ENCODE data around the gene PLCB4. TPM values are rescaled to one million over a fixed set of nuclear protein-coding genes. Genes with fewer than 3 reads are reported as not detected.

PLCB4 gene
- total RNA-seq, 1 experiment from 2014 or later, result 10.1 TPM

DNA sequence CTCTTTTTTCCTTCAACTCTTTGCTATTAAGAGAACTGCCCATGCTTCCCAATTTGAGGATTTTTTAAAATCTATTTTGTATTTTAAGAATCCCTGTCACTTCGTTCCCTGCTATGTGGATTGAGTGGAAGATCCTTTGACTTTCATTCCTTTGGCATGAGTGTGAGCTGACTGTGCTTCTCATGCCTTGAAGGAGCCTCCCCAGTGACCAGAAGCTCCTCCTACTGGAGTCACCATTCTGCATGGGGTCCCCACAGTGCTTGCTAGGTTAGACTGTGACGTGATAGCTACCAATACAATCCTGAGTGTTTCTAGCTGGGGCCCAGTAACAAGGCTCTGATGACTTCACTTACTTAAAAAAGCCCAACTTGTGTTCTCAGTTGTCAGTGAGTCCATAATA lies 341.1 kb downstream of the PLCB4 start:
- H3K36me3 Mint-ChIP-seq (ENCODE audit: insufficient read depth in 1 of 3, low read depth in 3 of 3), result peaks cover 0 to 9% (median 6%) of the 10 kb centered on the region in 3 experiments
- no peak overlapping the region for H3K4me2 ChIP-seq (ENCODE audit: insufficient read depth, insufficient read length, low read length)
- no peaks in the 10 kb centered on the region for H3K4me1 Mint-ChIP-seq
- no peaks in the 10 kb centered on the region for H3K9me3 Mint-ChIP-seq
- no peak overlapping the region for H2BK12ac ChIP-seq (ENCODE audit: insufficient read length, low read depth, low read length)
- no peaks in the 10 kb centered on the region for H3K9me3 ChIP-seq (ENCODE audit: control insufficient read depth, low read depth, low read length)
- no peaks in the 10 kb centered on the region for H3K27me3 ChIP-seq (ENCODE audit: insufficient read depth, low read length)
- H3K9ac ChIP-seq (ENCODE audit: extremely low read depth, insufficient read length, low read length), result no peak overlapping the region
- H3K79me1 ChIP-seq (ENCODE audit: insufficient read depth, low read depth, low read length, poor library complexity, severe bottlenecking), result no peaks in the 10 kb centered on the region
- H3K27ac Mint-ChIP-seq, result no peak overlapping the region
- no peaks in the 10 kb centered on the region for H3K4me1 ChIP-seq (ENCODE audit: insufficient read depth, low read length)
- H4K20me1 ChIP-seq (ENCODE audit: control insufficient read depth, insufficient read depth, insufficient read length), result no peaks in the 10 kb centered on the region
- H3K23ac ChIP-seq (ENCODE audit: insufficient read length, low read depth, low read length), result no peak overlapping the region
- no peaks in the 10 kb centered on the region for H3K27me3 Mint-ChIP-seq (ENCODE audit: low read depth)
- no peak overlapping the region for H2BK120ac ChIP-seq (ENCODE audit: low read depth, low read length, poor library complexity, severe bottlenecking)
- H4K5ac ChIP-seq (ENCODE audit: insufficient read length, low read depth, low read length), result no peak overlapping the region
- H2BK15ac ChIP-seq (ENCODE audit: low read depth, low read length), result no peak overlapping the region
- no peak overlapping the region for H2AFZ ChIP-seq (ENCODE audit: low read length)
- WGBS (ENCODE audit: extremely low coverage, insufficient read length, low lambda C conversion rate), result no CpG with 5 or more reads among the region's 2 CpGs
- no peak overlapping the region for H3K27ac ChIP-seq (ENCODE audit: insufficient read length, low read depth, low read length)
- DNase-seq, result no peak
- H4K91ac ChIP-seq (ENCODE audit: insufficient read length, low read depth, low read length), result no peak overlapping the region
- H2BK20ac ChIP-seq (ENCODE audit: low read depth, low read length, poor library complexity, severe bottlenecking), result no peak overlapping the region
- H3K4ac ChIP-seq (ENCODE audit: low read depth, low read length), result no peak overlapping the region
- TF ChIP-seq, protein P1, sequence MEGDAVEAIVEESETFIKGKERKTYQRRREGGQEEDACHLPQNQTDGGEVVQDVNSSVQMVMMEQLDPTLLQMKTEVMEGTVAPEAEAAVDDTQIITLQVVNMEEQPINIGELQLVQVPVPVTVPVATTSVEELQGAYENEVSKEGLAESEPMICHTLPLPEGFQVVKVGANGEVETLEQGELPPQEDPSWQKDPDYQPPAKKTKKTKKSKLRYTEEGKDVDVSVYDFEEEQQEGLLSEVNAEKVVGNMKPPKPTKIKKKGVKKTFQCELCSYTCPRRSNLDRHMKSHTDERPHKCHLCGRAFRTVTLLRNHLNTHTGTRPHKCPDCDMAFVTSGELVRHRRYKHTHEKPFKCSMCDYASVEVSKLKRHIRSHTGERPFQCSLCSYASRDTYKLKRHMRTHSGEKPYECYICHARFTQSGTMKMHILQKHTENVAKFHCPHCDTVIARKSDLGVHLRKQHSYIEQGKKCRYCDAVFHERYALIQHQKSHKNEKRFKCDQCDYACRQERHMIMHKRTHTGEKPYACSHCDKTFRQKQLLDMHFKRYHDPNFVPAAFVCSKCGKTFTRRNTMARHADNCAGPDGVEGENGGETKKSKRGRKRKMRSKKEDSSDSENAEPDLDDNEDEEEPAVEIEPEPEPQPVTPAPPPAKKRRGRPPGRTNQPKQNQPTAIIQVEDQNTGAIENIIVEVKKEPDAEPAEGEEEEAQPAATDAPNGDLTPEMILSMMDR (conservative IDR thresholded peaks at IDR 0.05), result no peak
- H3K23me2 ChIP-seq (ENCODE audit: insufficient read length, low read depth, low read length, poor library complexity, severe bottlenecking), result no peaks in the 10 kb centered on the region
- H4K8ac ChIP-seq (replicated peaks; ENCODE audit: insufficient read length, low read depth, low read length), result no peak overlapping the region
- no peak overlapping the region for H2AK5ac ChIP-seq (ENCODE audit: insufficient read length, low read length)
- no peak overlapping the region for H3T11ph ChIP-seq (ENCODE audit: low read length)
- no peaks in the 10 kb centered on the region for H3K79me2 ChIP-seq (ENCODE audit: insufficient read depth, low read length)
- H3K56ac ChIP-seq (ENCODE audit: insufficient read length, low read depth, low read length), result no peak overlapping the region
- no peak overlapping the region for H2BK5ac ChIP-seq (ENCODE audit: insufficient read length, low read length)
- no peak overlapping the region for H3K4me3 Mint-ChIP-seq
- H3K18ac ChIP-seq (ENCODE audit: insufficient read length, low read depth, low read length), result no peak overlapping the region
- H3K14ac ChIP-seq (ENCODE audit: insufficient read depth, low read length), result no peak overlapping the region
